ENCODE results near the gene AGMO. TPM values are rescaled to one million over a fixed set of nuclear protein-coding genes. Genes with fewer than 3 reads are reported as not detected.

The AGMO gene
- polyA plus RNA-seq, 3 donors = not detected

GRCh38 chr7:15567036-15567435 is 5.2 kb upstream of the AGMO start:
- no peaks in the 10 kb centered on the region for H4K20me1 ChIP-seq (ENCODE audit: insufficient read depth, low read length)
- Mint-ChIP-seq H3K27me3 (ENCODE audit: low read depth in 3 of 3) (no peaks in the 10 kb centered on the region), H3K4me1 (no peaks in the 10 kb centered on the region), H3K4me3 (no peak overlapping the region), H3K9me3 (peaks cover 0 to 4% (median 2%) of the 10 kb centered on the region in 7 donors), H3K27ac (no peak overlapping the region), H3K36me3 (no peaks in the 10 kb centered on the region)
- no peak overlapping the region for H3K4me2 ChIP-seq (replicated peaks; ENCODE audit: extremely low read depth, low read length, poor library complexity, severe bottlenecking)
- H2AFZ ChIP-seq (ENCODE audit: insufficient read depth, low read depth, low read length, poor library complexity, severe bottlenecking) = no peak overlapping the region
- no peak overlapping the region for H3K27ac ChIP-seq (ENCODE audit: low read depth in 1 of 2, low read length in 2 of 2)
- H3K27me3 ChIP-seq (ENCODE audit: control insufficient read depth in 2 of 2, insufficient read depth in 2 of 2, low read length in 2 of 2) = no peaks in the 10 kb centered on the region
- H3K36me3 ChIP-seq (replicated peaks in 1 of 2; ENCODE audit: control insufficient read depth in 1 of 2, insufficient read depth in 2 of 2, low read length in 2 of 2) = no peaks in the 10 kb centered on the region
- H3K9ac ChIP-seq (ENCODE audit: insufficient read depth, low read length, poor library complexity, severe bottlenecking) = no peak overlapping the region
- H3K9me3 ChIP-seq (replicated peaks in 1 of 2; ENCODE audit: control insufficient read depth in 1 of 2, insufficient read depth in 1 of 2, low read length in 2 of 2) = no peaks in the 10 kb centered on the region
- H3K79me2 ChIP-seq (ENCODE audit: insufficient read depth, low read length) = no peaks in the 10 kb centered on the region
- no CpG with 5 or more reads among the region's 3 CpGs for WGBS (ENCODE audit: insufficient coverage)
- H3K4me3 ChIP-seq (replicated peaks in 1 of 3; ENCODE audit: low read depth in 2 of 3, low read length in 3 of 3) = no peak overlapping the region
- DNase-seq = no peak
- no peak for TF ChIP-seq CTCF (IDR thresholded peaks at IDR 0.05)
- intact Hi-C loops (cut with micrococcal nuclease) = no loop called here
- no peaks in the 10 kb centered on the region for H3K4me1 ChIP-seq (ENCODE audit: control insufficient read depth in 1 of 2, insufficient read depth in 2 of 2, low read length in 2 of 2)

- no peak for DNase-seq
- no peaks in the 10 kb centered on the region for H3K4me1 ChIP-seq (ENCODE audit: control insufficient read depth in 1 of 2, insufficient read depth in 2 of 2, low read length in 2 of 2)
- no peak for TF ChIP-seq CTCF (IDR thresholded peaks at IDR 0.05)
- no peak overlapping the region for H3K9ac ChIP-seq (ENCODE audit: insufficient read depth, low read length, poor library complexity, severe bottlenecking)
- intact Hi-C loops (cut with micrococcal nuclease) = no loop called here
- no peak overlapping the region for H3K27ac ChIP-seq (ENCODE audit: low read depth in 1 of 2, low read length in 2 of 2)
- no peaks in the 10 kb centered on the region for H3K4me1 Mint-ChIP-seq
- no peak overlapping the region for H3K4me3 Mint-ChIP-seq
- H3K27ac Mint-ChIP-seq = no peak overlapping the region
- no peaks in the 10 kb centered on the region for H3K9me3 ChIP-seq (replicated peaks in 1 of 2; ENCODE audit: control insufficient read depth in 1 of 2, insufficient read depth in 1 of 2, low read length in 2 of 2)
- H3K4me2 ChIP-seq (replicated peaks; ENCODE audit: extremely low read depth, low read length, poor library complexity, severe bottlenecking) = no peak overlapping the region
- H3K79me2 ChIP-seq (ENCODE audit: insufficient read depth, low read length) = no peaks in the 10 kb centered on the region
- WGBS (ENCODE audit: insufficient coverage) = 100% methylated on average over 2 of the region's 5 CpGs
- no peaks in the 10 kb centered on the region for H3K27me3 Mint-ChIP-seq (ENCODE audit: low read depth in 3 of 3)
- H3K36me3 Mint-ChIP-seq = no peaks in the 10 kb centered on the region
- H3K9me3 Mint-ChIP-seq = peaks cover 0 to 4% (median 2%) of the 10 kb centered on the region in 7 donors
- no peak overlapping the region for H3K4me3 ChIP-seq (replicated peaks in 1 of 3; ENCODE audit: low read depth in 2 of 3, low read length in 3 of 3)
- H4K20me1 ChIP-seq (ENCODE audit: insufficient read depth, low read length) = no peaks in the 10 kb centered on the region
- no peaks in the 10 kb centered on the region for H3K36me3 ChIP-seq (replicated peaks in 1 of 2; ENCODE audit: control insufficient read depth in 1 of 2, insufficient read depth in 2 of 2, low read length in 2 of 2)
- H3K27me3 ChIP-seq (ENCODE audit: control insufficient read depth in 2 of 2, insufficient read depth in 2 of 2, low read length in 2 of 2) = no peaks in the 10 kb centered on the region
- no peak overlapping the region for H2AFZ ChIP-seq (ENCODE audit: insufficient read depth, low read depth, low read length, poor library complexity, severe bottlenecking)
Measured at GRCh38 chr7:15566476-15566875, 4.7 kb upstream of the AGMO start.
